Transverse colon (tissue), 4 donors: ENCODE data around the gene CEACAM21.

Source experiments
- CTCF ChIP-seq, 5 experiments: fragments of 200-600 bp in 3 of 5; fragments of 450-650 bp in 2 of 5; sonication (generic) in 3 of 5; IDR thresholded peaks; 1 replicate in 2 of 5; 2 replicates in 3 of 5; pipeline ENCODE4 v1.5.1; 2016 to 2017; ENCODE audit warnings: antibody characterized with exemption in 5 of 5, inconsistent platforms in 3 of 5, mild to moderate bottlenecking in 2 of 5, moderate library complexity in 1 of 5
- POLR2A ChIP-seq: fragments of 450-650 bp; IDR thresholded peaks from one replicate; pipeline ENCODE4 v1.6.1; 2016; ENCODE audit warnings: antibody characterized with exemption, mild to moderate bottlenecking, moderate library complexity
- POLR2AphosphoS5 ChIP-seq, 3 donors: sonication (generic); formaldehyde crosslinking; IDR thresholded peaks; one replicate each; pipeline ENCODE4 v1.6.1; 2016; ENCODE audit warnings: antibody characterized with exemption in 3 of 3

DNA sequence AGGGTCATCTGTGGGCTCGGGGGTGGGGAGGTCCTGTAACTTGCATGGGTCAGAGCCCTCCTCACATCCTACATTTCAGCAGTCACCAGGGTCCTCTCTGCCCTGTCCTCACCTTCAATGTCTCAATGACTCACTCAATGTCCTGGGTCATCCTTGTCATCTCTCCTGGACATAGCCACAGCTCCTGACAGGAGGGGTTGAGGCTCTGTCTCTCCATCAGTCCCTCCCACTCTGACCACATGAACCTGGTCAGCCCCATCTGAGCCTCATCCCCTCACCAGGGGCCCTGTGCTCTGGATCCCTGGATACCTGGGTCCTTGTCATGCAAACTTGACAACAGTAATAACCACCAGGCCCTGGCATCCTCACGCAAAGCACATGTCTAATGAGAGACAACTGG, 13.4 kb downstream of the CEACAM21 start:
- TF ChIP-seq CTCF (IDR thresholded peaks at IDR 0.05): no peak
- TF ChIP-seq POLR2A: no peak
- no peak for TF ChIP-seq POLR2AphosphoS5 (IDR thresholded peaks at IDR 0.05)
